HG02884 (cell line): Measurements from ENCODE around the gene MAP3K1.

Experiments used
- ATAC-seq: cut with Tn5 transposase; IDR thresholded peaks from one replicate; pipeline ENCODE4 v1.9.1; 2021; ENCODE audit warnings: mild to moderate bottlenecking, moderate library complexity; ENCODE audit not compliant: unreplicated experiment

Gene MAP3K1

GRCh38 chr5:56900395-56900794 lies 85.0 kb downstream of the MAP3K1 start:
- ATAC-seq = no peak

GRCh38 chr5:56900858-56901578 lies 85.7 kb downstream of the MAP3K1 start:
- no peak for ATAC-seq

- peak; percentile 28 for ATAC-seq
Observed at GRCh38 chr5:56908942-56909293, 93.6 kb downstream of the MAP3K1 start.

GRCh38 chr5:56909294-56910209 lies 94.2 kb downstream of the MAP3K1 start, which contains the start of gene SETD9:
Gene SETD9, plus strand, starts transcription at chr5:56909596. Its CDS starts 50 bp downstream, at chr5:56909646.
- ATAC-seq = peak; percentile 86

GRCh38 chr5:56910210-56910965 lies 95.0 kb downstream of the MAP3K1 start:
- ATAC-seq = peak; percentile 23

GRCh38 chr5:56913766-56914165 lies 98.4 kb downstream of the MAP3K1 start:
- ATAC-seq = no peak

- ATAC-seq = no peak
Observed at GRCh38 chr5:56914678-56915077, 99.3 kb downstream of the MAP3K1 start.

GRCh38 chr5:56917534-56917933 lies 102.2 kb downstream of the MAP3K1 start:
- ATAC-seq = no peak

GRCh38 chr5:56918054-56918453 lies 102.7 kb downstream of the MAP3K1 start:
- ATAC-seq = no peak

GRCh38 chr5:56919942-56920662 lies 104.8 kb downstream of the MAP3K1 start:
- no peak for ATAC-seq

GRCh38 chr5:56922922-56923321 lies 107.6 kb downstream of the MAP3K1 start:
- ATAC-seq = no peak

GRCh38 chr5:56934325-56934724 lies 119.0 kb downstream of the MAP3K1 start:
- no peak for ATAC-seq

- no peak for ATAC-seq
Observed at GRCh38 chr5:56938858-56939257, 123.5 kb downstream of the MAP3K1 start.

- no peak for ATAC-seq
Observed at GRCh38 chr5:56941981-56942380, 126.6 kb downstream of the MAP3K1 start.
